Activated T-helper 9 cell treated with anti-CD3 and anti-CD28 coated beads, Interleukin-2, amount 50 U/mL, for 16 hours (primary cell): ENCODE measurements around the gene PIGH.

Experiments used
- DNase-seq: peaks from one replicate; pipeline ENCODE4 v3.0.0-alpha.2; 2020; ENCODE audit warnings: low read depth

PIGH gene

GRCh38 chr14:67574806-67575205 lies 25.3 kb downstream of the PIGH start:
- no peak for DNase-seq

- DNase-seq, result no peak
Observed at GRCh38 chr14:67574156-67574555, 25.9 kb downstream of the PIGH start.

- DNase-seq, result no peak
Observed at GRCh38 chr14:67573228-67574010, 26.6 kb downstream of the PIGH start.

- no peak for DNase-seq
Observed at GRCh38 chr14:67572608-67573007, 27.5 kb downstream of the PIGH start.

DNA sequence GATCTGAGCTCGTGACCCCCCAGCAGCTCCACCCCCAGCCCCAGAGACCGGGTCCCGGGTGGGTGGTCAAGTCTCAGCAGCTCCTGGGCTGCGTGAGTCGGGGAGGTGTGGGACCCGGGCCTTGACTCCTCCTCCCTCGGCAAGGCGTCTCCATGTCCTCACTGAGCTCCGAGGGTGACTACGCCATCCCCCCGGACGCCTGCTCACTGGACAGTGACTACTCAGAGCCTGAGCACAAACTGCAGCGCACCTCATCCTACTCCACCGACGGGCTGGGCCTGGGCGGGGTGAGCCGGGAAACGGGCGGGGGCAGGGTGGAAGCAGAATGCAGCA lies 28.1 kb downstream of the PIGH start:
- no peak for DNase-seq

GRCh38 chr14:67571275-67571990 lies 28.6 kb downstream of the PIGH start:
- peak; percentile 49 for DNase-seq

DNA sequence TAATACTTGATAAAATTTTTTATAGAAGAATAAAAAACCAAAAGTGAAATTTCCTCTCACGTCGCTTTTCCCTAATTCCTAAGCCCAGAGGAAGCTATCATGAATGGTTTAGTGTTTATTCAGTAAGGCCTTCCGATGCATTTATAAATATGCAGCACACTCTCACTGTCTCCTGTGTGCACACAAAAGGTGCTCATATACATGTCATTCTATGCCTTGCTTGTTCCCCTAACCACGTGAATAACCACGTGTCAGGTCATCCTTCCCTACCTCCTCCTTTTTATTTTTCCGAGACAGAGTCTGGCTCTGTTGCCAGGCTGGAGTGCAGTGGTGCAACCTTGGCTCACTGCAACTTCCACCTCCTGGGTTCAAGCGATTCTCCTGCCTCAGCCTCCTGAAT lies 29.6 kb downstream of the PIGH start:
- no peak for DNase-seq

DNA sequence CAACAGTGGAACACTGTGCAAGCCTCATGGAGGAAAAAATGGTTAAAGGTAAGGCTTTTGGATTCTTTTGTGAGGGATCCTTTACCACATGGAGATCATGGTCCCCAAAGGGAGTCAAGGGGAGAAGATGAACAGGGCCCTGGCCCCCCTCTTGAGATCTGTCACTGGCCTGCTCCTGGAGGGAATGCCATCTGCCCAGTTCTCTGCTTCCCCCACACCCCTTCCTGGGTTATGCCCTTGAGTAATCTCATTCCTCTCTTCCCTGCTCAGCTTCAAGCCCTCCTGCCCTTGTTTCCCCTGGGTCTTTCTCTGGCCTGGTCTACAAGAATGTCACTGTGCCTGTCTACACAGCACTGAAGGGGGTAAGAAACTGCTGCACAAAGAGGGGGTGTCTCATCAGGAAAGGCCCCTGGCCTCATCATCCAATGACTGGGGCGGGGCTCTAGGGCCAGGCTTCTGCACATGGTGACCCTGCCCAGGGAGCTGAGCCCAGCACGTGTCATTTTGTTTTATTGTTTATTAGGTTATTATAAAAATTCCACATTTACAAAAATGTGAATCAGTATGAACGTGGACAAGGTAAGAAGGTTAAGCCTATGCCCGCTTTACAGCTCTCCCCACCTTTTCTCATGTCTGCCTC lies 30.3 kb downstream of the PIGH start:
- DNase-seq, result no peak

GRCh38 chr14:67569011-67569650 lies 30.9 kb downstream of the PIGH start:
- no peak for DNase-seq

DNA sequence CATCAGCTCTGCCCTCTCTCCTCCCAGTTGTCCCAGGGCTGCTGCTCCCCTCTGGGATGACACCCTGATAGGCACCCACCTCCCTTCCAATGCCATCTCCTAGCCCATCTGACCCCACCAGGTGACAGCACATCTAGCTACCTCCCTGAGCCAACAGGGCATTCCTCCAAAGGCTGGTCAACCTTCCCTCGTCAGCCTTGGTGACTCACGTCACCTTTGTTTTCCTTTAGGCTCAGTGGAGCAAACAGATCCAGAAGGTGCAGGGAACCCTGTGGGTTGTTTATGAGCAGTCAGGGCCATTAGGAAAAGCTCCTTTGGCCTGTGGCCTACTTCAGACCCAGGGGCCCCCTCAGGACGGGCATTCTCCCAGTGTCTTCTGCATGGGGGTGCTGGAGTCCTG lies 32.4 kb downstream of the PIGH start:
- DNase-seq, result no peak

- DNase-seq, result no peak
Observed at GRCh38 chr14:67566908-67567307, 33.2 kb downstream of the PIGH start.

- DNase-seq, result no peak
Observed at GRCh38 chr14:67564236-67564635, 35.8 kb downstream of the PIGH start.

DNA sequence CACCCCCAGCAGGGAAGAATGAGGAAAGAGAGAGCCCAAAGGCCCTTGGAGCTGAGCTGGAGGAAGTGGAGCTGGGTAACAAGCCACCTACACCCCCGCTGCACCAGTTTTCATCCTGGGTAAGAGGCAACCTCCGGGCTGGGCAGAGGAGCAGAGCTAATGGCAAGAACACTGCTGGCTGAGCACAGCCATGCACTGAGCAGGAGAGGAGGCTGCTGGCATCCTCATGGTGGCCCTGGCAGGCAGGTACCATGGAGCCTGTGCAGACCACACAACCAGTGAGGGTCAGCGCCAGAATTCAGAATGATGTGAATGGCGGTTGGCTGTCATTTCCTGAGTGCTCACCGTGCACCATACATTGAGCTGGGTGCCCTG lies 37.3 kb downstream of the PIGH start:
- DNase-seq, result no peak

DNA sequence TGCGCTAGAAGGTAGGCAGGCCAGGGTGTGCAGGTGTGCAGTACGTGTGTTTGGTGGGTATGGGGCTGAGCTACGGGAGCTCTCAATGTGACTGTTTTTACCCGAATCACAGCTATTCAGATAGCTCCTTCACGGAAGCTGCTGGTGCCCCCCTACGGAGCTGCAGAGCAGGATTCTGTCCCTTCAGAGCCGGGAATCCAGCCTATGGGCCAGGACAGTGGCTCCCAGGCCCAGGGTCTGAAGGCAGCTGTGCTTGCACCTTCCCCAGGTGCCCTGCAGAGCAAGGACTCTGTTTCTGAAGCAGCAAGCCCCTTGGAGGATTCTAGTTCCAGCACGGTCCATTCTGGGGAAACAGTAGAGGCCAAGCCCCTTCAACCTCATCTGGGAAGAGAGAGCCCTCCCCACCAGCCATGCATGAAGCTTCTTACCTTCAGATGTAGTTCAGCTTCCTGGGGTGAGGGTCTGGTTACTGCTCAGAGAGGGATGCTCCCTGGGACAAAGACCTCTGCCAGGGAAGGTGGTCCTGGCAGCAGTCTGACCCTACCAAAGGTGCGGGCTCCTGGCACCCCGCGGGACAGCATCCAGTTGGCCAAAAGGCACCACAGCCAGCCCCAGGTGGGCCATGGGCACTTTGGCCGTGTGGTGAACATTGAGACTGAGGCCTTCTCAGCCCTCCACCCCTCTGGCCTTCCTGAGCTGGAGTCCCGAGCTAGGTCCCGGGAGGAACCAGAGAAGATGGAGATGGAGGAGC lies 37.9 kb downstream of the PIGH start:
- no peak for DNase-seq

GRCh38 chr14:67559639-67560038 lies 40.4 kb downstream of the PIGH start:
- DNase-seq, result no peak

DNA sequence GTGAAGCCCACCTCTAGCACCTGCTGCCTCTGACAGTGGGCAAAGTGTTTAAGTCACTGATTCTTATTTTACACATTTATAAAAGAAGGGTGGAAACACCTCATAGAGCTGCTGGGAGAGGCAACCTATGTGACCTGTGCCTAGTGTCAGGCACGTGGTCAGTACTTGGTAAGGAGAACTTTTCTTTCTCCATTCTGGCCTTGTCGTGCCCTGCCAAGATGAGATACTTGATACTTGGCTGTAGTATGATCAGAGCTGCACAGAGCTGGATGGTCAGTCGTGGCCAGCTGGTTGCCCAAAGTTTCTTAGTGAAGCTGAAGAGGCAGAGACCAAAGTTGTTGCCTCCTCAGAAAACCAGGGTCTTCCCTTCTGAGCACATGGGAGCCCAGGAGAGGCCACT lies 42.4 kb downstream of the PIGH start:
- no peak for DNase-seq

- no peak for DNase-seq
Observed at GRCh38 chr14:67557118-67557517, 43.0 kb downstream of the PIGH start.

GRCh38 chr14:67556671-67557070 lies 43.4 kb downstream of the PIGH start:
- no peak for DNase-seq

- no peak for DNase-seq
Observed at GRCh38 chr14:67555518-67556090, 44.5 kb downstream of the PIGH start.

- DNase-seq, result no peak
Observed at GRCh38 chr14:67554341-67554740, 45.7 kb downstream of the PIGH start.

GRCh38 chr14:67553547-67553946 lies 46.5 kb downstream of the PIGH start:
- DNase-seq, result no peak

DNA sequence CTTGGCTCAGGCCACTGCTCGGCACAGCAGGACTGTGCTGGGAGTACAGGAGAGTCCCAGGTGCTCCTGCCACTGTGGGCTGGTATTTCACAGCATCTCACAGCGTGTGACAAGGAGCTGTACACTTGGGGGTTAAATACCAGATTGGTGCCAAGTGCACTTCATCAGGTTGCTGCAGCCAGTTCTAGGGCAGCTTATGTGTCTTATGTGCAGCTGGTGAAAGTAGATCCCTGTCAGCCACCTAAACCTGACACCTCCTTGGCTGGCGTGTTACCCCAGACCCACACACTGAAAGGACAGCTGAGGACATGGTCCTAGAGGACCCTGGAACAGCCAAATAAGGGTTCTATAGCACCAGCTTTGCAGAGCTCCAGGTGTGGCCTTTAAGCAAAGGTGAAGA lies 48.1 kb downstream of the PIGH start:
- no peak for DNase-seq
